SK-N-MC (cell line): ENCODE results near the gene PARD3B.

Source experiments
- EZH2 ChIP-seq: fragments of 200-600 bp; sonication (generic); IDR thresholded peaks from one replicate; pipeline ENCODE4 v1.6.1; 2017; ENCODE audit warnings: antibody characterized with exemption
- FOXP2 ChIP-seq: optimal IDR thresholded peaks from 2 replicates; pipeline ENCODE3; 2011; ENCODE audit warnings: mild to moderate bottlenecking, moderate library complexity; ENCODE audit not compliant: insufficient read depth; ENCODE audit errors: extremely low read length, control extremely low read depth
- POLR2AphosphoS5 ChIP-seq: IDR thresholded peaks from 2 replicates; pipeline ENCODE4 v1.6.1; 2012; ENCODE audit warnings: mild to moderate bottlenecking, low read depth, low read length, borderline replicate concordance

DNA sequence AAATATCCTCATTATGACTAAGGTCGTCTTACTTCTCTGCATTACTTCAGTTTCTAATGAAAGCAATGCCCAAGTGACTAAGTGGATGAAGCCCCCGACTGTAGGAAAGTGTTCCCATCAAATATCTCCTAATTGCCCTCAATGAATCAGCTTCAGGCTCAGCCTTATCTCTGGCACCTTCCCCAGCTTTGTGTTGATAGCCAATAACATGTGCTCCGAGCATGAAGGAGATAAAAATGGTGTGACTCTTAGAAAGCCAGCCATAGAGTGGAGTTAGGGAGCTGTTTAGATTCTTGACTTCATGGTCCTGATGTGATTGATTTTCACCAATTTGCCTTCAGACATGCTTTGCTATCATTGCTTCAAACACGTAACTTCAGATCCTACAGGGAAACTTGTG lies 797.8 kb downstream of the PARD3B start:
- TF ChIP-seq POLR2AphosphoS5: no peak
- no peak for TF ChIP-seq EZH2
- TF ChIP-seq FOXP2: no peak
